Hepatocyte (in vitro differentiated cells): Measurements from ENCODE around the gene KRR1. TPM values are rescaled to one million over a fixed set of nuclear protein-coding genes. Genes with fewer than 3 reads are reported as not detected.

Experiments used
- DNase-seq: peaks from one replicate; pipeline ENCODE4 v3.0.0-alpha.2; 2016; ENCODE audit warnings: low spot score
- H2AFZ ChIP-seq: fragments of 200-600 bp; sonication (generic); 2 replicates; pipeline ENCODE4 v1.6.0; 2016; ENCODE audit warnings: antibody characterized with exemption, mild to moderate bottlenecking
- H3K27ac ChIP-seq: fragments of 200-600 bp; sonication (generic); 2 replicates; pipeline ENCODE4 v1.5.1; 2016; ENCODE audit warnings: mild to moderate bottlenecking
- H3K27me3 ChIP-seq: fragments of 200-600 bp; sonication (generic); 2 replicates; pipeline ENCODE4 v1.6.1; 2016
- H3K36me3 ChIP-seq: fragments of 200-600 bp; sonication (generic); replicated peaks from 2 replicates; pipeline ENCODE4 v1.5.1; 2016; ENCODE audit warnings: low read depth; ENCODE audit not compliant: insufficient read depth
- H3K4me1 ChIP-seq: fragments of 200-600 bp; sonication (generic); 2 replicates; pipeline ENCODE4 v1.5.1; 2016; ENCODE audit warnings: mild to moderate bottlenecking, moderate library complexity; ENCODE audit not compliant: insufficient read depth
- H3K4me2 ChIP-seq: fragments of 200-600 bp; sonication (generic); 2 replicates; pipeline ENCODE4 v1.6.0; 2016
- H3K4me3 ChIP-seq: fragments of 200-600 bp; sonication (generic); 2 replicates; pipeline ENCODE4 v1.5.1; 2016; ENCODE audit warnings: mild to moderate bottlenecking
- H3K79me2 ChIP-seq: fragments of 200-600 bp; sonication (generic); 2 replicates; pipeline ENCODE4 v1.6.0; 2017; ENCODE audit warnings: mild to moderate bottlenecking
- H3K9me2 ChIP-seq: fragments of 200-600 bp; sonication (generic); replicated peaks from 2 replicates; pipeline ENCODE4 v1.6.0; 2017; ENCODE audit warnings: mild to moderate bottlenecking; ENCODE audit not compliant: insufficient read depth
- H3K9me3 ChIP-seq: fragments of 200-600 bp; sonication (generic); 2 replicates; pipeline ENCODE4 v1.5.1; 2016; ENCODE audit warnings: low read depth, mild to moderate bottlenecking
- H4K20me1 ChIP-seq: fragments of 200-600 bp; sonication (generic); 2 replicates; pipeline ENCODE4 v1.6.0; 2016; ENCODE audit warnings: mild to moderate bottlenecking; ENCODE audit not compliant: insufficient read depth, poor library complexity, severe bottlenecking
- CTCF ChIP-seq: fragments of 200-600 bp; sonication (generic); IDR thresholded peaks from 2 replicates; pipeline ENCODE4 v1.5.1; 2016; ENCODE audit warnings: antibody characterized with exemption, mild to moderate bottlenecking; ENCODE audit not compliant: poor library complexity
- EZH2 ChIP-seq: fragments of 200-600 bp; sonication (generic); IDR thresholded peaks from 2 replicates; pipeline ENCODE4 v1.6.1; 2016; ENCODE audit warnings: antibody characterized with exemption, mild to moderate bottlenecking, borderline replicate concordance
- EZH2phosphoT487 ChIP-seq: fragments of 200-600 bp; sonication (generic); IDR thresholded peaks from one replicate; pipeline ENCODE4 v1.6.1; 2018; ENCODE audit warnings: antibody characterized with exemption, mild to moderate bottlenecking, low read depth, moderate library complexity; ENCODE audit not compliant: unreplicated experiment, severe bottlenecking
- WGBS: methylation state at CpG from one replicate; pipeline ENCODE4 v1.1.6; 2016; ENCODE audit warnings: low lambda C conversion rate; ENCODE audit errors: missing lambda C conversion rate; 5-methylcytosine and 5-hydroxymethylcytosine counted together
- polyA plus RNA-seq: library from polyadenylated mRNA; unstranded; fragments of >200 nt; fragmentation: Nextera tagmentation; extraction: Ambion mirVana; gene quantifications from 2 replicates; pipeline ENCODE4 v1.2.1, GENCODE V29; 2016
- total RNA-seq: library from RNA; depleted of rRNA; stranded (reverse); fragments of >200 nt; gene quantifications from 2 replicates; pipeline ENCODE4 v1.2.3, GENCODE V29; 2014

Gene KRR1
- total and polyA plus RNA-seq, 2 experiments from 2014 or later, result 23.6 to 42.8 TPM

DNA sequence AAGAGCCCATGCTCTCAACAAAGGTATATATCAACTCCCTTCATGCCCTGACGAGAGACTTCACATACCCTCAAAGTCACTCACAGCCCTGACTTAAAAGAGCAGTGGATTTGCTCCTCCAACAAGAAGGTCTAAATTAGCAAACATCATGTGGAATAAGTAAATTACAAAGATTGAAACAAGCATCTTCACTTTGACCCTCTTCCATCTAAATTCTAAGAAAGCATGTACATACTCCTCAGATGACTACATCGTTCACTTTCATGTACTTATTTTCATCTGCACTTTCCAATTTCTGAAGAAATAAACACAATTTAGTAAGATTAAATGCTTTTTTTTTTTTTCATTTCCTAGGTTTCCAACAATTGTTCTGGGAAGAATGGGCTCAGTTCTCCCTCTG lies 38.6 kb upstream of the KRR1 start:
- H3K4me1 ChIP-seq, result peaks cover 3% of the 10 kb centered on the region
- no peak overlapping the region for H3K4me3 ChIP-seq
- no peak for DNase-seq
- 93% methylated on average over 2 of the region's 2 CpGs for WGBS
- no peaks in the 10 kb centered on the region for H3K79me2 ChIP-seq
- no peaks in the 10 kb centered on the region for H3K27me3 ChIP-seq
- H3K36me3 ChIP-seq, result no peaks in the 10 kb centered on the region
- H3K4me2 ChIP-seq, result no peak overlapping the region
- H3K27ac ChIP-seq, result no peak overlapping the region
- no peaks in the 10 kb centered on the region for H3K9me2 ChIP-seq
- TF ChIP-seq EZH2phosphoT487, result no peak
- H2AFZ ChIP-seq, result no peak overlapping the region
- H4K20me1 ChIP-seq, result no peaks in the 10 kb centered on the region
- no peaks in the 10 kb centered on the region for H3K9me3 ChIP-seq

- H3K9me3 ChIP-seq, result no peaks in the 10 kb centered on the region
- no peak overlapping the region for H3K4me2 ChIP-seq
- 57% methylated on average over 1 of the region's 1 CpG for WGBS
- no peak overlapping the region for H3K4me3 ChIP-seq
- no peak for DNase-seq
- no peaks in the 10 kb centered on the region for H3K27me3 ChIP-seq
- TF ChIP-seq EZH2, result no peak
- no peak for TF ChIP-seq CTCF
- no peak for TF ChIP-seq EZH2phosphoT487
- H3K36me3 ChIP-seq, result no peaks in the 10 kb centered on the region
- no peaks in the 10 kb centered on the region for H3K9me2 ChIP-seq
- no peak overlapping the region for H2AFZ ChIP-seq
- peaks cover 3% of the 10 kb centered on the region for H3K4me1 ChIP-seq
- H3K27ac ChIP-seq, result no peak overlapping the region
- H4K20me1 ChIP-seq, result no peaks in the 10 kb centered on the region
- no peaks in the 10 kb centered on the region for H3K79me2 ChIP-seq
These were observed 37.5 kb upstream of the KRR1 start for GRCh38 chr12:75548879-75549278.

- no peak for DNase-seq
- Histone ChIP-seq H3K27ac (no peak overlapping the region), H3K4me3 (no peak overlapping the region), H2AFZ (no peak overlapping the region), H3K36me3 (no peaks in the 10 kb centered on the region), H3K27me3 (no peaks in the 10 kb centered on the region), H4K20me1 (no peaks in the 10 kb centered on the region), H3K79me2 (no peaks in the 10 kb centered on the region), H3K4me2 (no peak overlapping the region), H3K4me1 (peaks cover 3% of the 10 kb centered on the region), H3K9me2 (no peaks in the 10 kb centered on the region), H3K9me3 (no peaks in the 10 kb centered on the region)
- WGBS, result 89% methylated on average over 1 of the region's 1 CpG
- TF ChIP-seq EZH2phosphoT487 (no peak), CTCF (no peak)
These were observed 34.2 kb upstream of the KRR1 start for GRCh38 chr12:75545636-75546035.

DNA sequence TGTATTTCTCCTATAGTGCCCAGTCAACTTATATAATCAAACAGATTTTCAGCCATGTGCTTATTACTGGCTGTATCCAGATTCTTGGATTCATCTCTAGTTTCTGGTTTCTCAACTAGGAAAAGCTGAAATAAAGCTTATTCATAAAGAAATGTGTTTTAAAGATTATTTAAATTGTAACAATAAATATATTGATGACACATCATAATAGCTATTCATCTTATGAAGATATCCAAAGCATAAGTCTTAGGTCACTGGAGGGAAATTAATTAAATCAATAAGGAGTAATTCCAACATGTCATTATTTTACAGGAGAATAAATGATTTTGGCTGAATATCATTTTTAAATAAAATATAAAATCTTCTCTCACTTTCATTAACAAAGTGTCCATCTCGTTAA lies 32.1 kb upstream of the KRR1 start:
- Histone ChIP-seq H3K4me2 (no peak overlapping the region), H3K79me2 (no peaks in the 10 kb centered on the region), H2AFZ (no peak overlapping the region), H3K9me3 (no peaks in the 10 kb centered on the region), H3K4me1 (no peaks in the 10 kb centered on the region), H3K27ac (no peak overlapping the region), H4K20me1 (no peaks in the 10 kb centered on the region), H3K36me3 (no peaks in the 10 kb centered on the region), H3K9me2 (no peaks in the 10 kb centered on the region), H3K27me3 (no peaks in the 10 kb centered on the region), H3K4me3 (no peak overlapping the region)
- no peak for TF ChIP-seq EZH2
- no peak for TF ChIP-seq EZH2phosphoT487
- no peak for TF ChIP-seq CTCF
- 93% methylated on average over 1 of the region's 1 CpG for WGBS
- no peak for DNase-seq
